Activated CD4-positive, CD25-positive, alpha-beta regulatory T cell (primary cell): ENCODE data around the gene RBM20.
"Not testable (repeated sequence)": the region's sequence is repeated elsewhere in the genome, so short reads cannot be mapped to it uniquely, and the experiment has no call there.

Source experiments
- DNase-seq, 4 experiments: peaks; one replicate each; lab custom pipeline; 2025; lab: John Stamatoyannopoulos, UW

The RBM20 gene

DNA sequence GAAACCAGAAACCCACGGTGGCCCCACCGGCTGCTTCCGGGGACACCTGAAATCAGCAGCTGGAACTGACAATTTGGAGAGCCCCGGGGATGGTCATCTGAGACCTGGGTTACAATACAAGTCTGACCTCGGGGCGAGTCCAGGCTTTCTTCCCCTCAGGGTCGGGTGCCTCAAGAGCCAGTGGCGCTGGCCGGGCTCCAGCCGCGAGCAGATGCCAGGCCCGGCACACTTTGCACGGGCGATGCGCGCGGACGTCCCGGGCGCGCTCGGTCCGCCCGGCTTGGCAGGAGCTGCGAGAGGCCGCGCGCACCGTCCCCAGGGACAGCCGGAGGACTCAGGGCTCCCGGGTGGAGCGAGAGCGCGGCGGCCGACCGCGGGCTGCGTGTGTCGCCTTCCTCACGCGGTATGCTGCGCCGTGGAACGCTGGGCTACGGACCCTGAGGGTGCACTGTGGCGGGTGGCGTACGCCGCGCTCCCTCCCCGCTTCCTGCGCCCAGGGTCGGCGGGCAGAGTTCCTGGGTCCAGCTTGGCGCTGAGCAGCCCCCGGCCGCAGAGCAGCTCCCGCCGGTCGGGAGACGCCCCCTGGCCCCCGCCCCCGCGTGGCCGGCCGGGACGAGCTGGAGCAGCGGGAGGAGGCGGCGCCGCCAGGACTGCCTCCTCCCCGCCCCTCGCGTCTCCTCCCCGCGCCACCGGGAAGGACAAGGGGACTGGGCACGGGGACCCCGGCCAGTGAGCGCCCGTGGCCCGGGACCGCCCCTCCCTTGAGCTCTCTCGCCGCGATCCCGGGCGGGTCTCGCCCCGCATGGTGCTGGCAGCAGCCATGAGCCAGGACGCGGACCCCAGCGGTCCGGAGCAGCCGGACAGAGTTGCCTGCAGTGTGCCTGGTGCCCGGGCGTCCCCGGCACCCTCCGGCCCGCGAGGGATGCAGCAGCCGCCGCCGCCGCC, at the start of gene RBM20:
Gene RBM20, plus strand, starts transcription at position 684 of the 945 bp plus-strand sequence. Its CDS starts 119 bp downstream, at position 803.
- DNase-seq: no peak

DNA sequence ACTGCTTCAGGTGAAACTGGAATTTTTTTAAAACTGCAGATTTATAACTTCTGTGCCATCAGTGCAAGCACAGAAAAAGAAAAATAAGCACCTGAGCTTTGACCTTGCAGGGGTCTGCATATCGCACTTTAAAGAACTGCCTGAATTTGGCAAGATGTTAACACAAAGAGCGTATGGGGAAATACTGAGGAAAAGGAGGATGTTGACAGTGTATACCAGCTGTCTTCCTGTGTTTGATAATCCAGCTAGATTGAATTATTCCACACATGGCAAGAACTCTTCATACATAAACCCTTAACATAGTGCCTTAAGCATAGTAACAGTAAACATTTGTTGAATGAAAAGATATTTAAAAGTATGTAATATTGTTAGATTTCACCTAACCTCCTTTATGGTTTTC, 46.7 kb upstream of the RBM20 start:
- no peak for DNase-seq

DNA sequence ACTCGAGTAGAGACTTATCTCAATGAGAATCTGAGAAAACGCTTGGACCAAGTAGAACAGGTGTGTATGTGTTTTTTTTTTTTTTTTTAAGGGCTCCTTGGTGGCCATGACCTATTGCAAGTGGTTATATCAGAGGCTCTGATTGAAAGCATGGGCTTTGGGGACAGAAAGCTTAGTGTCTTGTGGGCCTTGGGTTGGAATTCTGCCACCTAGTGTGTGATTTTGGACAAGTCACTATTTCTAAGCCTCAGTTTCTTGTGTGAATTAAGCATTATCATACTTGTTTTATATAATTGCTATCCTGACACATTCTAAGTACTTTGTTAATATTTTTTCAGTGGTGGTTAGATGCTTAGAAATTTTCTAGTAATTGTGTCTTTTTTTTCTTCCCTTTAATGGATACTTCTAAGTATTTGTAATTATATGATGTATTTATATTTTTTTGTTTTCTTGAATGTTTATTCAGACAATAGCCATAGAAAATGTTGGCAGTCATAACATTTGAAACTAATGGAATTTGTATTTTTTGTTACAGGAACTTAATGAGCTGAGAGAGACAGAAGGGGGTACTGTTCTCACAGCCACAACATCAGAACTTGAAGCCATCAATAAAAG, 43.5 kb upstream of the RBM20 start:
- no peak for DNase-seq

DNA sequence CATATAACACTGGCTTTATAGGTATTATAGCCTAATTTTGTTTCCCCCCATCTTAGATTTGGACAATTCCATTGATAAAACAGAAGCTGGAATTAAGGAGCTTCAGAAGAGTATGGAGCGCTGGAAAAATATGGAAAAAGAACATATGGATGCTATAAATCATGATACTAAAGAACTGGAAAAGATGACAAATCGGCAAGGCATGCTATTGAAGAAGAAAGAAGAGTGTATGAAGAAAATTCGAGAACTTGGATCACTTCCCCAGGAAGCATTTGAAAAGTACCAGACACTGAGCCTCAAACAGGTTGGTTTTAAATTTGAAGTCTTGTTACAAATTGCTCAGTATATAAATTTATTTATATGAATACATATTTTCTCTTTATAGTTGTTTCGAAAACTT, 42.6 kb upstream of the RBM20 start:
- no peak for DNase-seq

DNA sequence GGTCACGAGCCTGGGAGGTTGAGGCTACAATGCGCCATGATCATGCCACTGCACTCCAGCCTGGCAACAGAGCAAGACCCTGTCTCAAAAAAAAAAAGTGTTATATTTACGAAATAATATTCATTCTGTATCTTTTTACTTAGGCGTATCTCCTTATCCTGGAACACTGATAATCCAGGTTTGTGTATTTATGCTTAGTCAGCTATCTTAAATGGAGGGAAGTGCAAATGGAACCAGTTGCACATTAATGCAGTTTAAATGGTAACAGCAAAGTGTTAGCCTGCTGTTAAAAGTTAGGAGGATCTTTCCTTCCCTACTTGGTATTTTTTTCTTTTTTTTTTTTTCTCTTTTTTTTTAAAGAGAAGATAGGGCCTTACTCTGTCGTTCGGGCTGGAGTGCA, 36.0 kb upstream of the RBM20 start:
- DNase-seq: no peak

DNA sequence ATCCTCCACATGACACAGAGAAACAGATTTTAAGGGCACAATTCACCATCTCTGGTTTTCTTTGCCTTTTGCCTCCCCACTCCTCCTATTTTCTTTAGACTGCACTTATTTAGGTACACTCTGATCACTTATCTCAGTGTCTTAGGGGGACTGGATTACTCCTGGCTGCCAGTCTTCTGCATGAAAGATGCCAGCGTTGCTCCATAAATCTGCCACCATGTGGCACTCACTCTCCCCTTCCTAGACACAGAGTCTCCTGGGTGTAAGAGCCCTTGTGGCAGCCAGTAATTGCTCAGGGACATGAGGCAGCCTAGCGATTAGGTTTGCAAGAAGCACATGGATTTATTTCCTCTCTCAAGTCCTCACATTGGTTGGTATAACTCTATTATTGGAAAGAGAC, 34.5 kb upstream of the RBM20 start:
- no peak for DNase-seq

DNA sequence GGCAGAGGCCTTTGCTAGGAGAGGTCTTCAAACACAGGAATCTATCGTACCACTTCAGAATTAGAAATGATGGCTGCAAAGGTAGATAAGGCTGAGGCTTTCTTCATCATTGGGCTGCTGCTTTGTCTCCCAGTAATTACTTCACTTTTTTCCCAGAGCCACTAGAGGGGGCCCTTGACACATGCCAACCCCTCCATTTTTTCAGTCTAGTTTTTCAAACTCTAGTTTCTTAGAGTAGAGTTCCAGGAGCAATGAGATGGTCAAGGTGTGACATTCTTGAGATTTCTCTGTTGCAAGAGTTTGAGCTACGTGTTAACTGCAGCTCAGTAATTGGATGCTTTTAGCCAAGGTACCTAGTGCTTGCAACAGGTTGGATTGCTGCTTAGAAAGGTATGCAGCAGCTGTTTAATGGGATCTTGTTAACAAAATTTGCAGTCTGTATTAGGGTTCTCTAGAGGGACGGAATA, 33.8 kb upstream of the RBM20 start:
- DNase-seq: peak; percentile 7 to 16 (median 12)

DNA sequence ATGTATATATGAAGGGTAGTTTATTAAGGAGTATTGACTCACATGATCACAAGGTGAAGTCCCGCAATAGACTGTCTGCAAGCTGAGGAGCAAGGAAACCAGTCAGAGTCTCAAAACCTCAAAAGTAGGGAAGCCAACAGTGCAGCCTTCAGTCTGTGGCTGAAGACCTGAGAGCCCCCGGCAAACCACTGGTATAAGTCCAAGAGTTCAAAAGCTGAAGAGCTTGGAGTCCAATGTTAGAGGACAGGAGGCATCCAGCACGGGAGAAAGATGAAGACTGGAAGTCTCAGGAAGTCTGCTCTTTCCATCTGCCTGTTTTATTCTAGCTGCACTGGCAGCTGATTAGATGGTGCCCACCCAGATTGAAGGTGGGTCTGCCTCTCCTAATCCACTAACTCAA, 33.4 kb upstream of the RBM20 start:
- not testable (repeated sequence) for DNase-seq

DNA sequence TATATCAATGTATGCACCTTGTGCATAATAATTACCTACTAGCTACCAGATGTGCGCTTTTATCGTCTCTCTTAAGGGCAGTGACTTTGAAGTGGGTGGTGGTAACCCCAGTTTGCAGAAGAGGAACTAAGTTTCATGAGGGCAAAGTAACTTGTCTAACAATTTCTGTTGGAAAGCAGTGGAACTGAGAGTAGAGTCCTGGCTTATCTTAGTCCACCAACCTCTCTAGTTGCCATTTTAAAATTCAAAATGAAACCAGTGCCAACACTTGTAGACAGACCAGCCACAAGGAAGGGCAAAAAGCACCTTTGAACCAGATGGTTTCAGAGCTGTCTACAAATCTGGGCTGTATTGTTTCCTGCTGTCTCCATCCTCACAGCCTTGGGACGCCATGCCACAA, 32.0 kb upstream of the RBM20 start:
- no peak for DNase-seq

DNA sequence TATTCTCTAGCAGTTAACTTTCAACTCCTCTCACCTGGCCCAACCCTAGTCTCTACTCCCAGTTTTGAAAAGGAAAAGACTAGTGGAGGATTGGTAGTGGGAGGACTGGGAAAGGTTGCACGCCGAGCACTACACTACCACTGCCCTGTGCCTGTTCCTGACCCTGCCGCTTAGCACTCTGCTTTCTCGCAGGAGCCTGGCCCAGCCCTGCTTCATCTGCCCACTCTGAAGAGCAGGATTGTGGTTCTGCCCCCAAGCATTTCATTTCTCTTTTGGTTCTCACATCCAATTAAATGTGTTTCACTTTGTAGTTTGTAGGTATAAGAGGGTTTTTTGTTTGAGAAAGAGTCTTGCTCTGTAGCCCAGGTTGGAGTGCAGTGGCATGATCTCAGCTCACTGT, 31.5 kb upstream of the RBM20 start:
- no peak for DNase-seq

DNA sequence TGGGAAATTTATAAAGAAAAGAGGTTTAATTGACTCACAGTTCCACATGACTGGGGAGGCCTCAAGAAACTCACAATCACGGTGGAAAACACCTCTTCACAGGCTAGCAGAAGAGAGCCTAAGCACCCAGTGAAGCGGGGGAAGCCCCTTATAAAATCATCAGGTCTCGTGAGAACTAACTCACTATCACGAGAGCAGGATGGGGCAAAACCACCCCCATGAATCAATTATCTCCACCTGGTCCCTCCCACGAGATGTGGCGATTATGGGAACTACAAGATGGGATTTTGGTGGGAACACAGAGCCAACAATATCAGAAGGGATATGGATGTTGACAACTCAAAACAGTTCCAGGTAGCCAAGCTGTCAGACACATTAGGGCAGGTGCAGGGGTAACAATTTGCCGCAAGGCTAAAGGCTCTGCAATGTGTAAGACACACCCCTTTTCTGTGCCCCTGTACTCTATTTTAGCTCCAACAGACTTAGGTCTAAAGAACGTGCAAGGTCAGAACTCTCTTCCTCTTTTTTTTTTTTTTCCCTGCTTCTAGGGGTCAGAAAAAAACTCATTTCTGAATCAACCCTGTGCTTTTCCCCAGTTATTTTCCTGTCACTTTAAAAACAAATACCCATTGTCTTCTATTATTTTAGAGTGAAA, 30.7 kb upstream of the RBM20 start:
- DNase-seq: no peak

DNA sequence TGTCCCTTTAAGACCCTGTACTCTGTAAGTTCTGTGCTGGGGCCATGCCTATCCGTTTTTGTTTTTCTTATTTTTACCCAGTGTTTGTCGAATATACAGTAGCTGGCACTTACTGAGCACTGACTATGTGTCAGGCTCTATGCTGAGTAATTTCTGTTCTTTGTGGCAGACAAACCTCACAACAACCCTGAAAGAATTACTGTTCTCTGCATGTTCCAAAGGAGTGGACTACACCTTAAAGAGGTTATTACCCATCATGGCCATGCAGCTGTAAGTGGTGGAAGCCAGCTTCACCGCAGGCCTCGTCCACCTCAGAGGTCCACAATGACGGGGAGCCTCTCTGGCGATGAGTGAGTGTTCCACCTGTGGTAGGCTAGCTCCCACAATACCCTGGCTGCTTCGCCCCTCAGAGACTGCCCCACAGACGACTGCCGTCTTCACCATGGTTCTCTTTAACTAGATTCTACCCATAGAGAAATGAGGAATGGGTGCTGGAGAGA, 30.1 kb upstream of the RBM20 start:
- DNase-seq: no peak

DNA sequence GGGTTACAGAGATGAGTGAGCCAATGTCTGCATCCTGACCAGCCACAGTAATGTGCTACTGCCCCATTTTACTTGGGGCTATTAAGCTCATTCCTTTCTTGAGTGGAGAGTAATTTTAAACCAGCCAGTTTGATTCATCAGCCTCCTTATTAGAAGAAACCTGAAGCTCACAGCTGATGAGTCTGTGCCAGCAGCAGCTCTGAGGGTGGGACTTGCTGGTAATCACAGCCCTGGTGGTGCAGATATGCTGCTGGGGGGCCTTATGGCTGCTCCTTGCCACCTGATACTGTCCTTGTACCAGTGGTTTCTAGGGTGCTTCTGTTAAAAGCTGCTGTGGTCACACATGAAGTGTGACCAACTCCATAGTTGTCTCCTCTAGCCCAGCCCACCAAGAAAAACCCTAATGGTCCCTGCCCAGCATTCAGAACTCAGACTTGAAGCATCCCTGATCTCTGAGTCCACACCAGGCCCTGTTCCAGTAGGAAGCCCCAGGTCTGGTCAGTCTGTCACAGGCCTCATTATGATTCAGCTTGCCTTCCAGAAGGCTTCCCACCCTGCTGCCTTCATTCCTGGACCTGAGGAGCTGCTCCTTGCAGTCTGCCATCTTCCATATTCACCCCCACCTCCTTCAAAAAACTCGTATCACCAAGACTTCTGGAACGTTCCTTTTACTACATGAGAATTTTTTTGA, 28.9 kb upstream of the RBM20 start:
- DNase-seq: no peak

DNA sequence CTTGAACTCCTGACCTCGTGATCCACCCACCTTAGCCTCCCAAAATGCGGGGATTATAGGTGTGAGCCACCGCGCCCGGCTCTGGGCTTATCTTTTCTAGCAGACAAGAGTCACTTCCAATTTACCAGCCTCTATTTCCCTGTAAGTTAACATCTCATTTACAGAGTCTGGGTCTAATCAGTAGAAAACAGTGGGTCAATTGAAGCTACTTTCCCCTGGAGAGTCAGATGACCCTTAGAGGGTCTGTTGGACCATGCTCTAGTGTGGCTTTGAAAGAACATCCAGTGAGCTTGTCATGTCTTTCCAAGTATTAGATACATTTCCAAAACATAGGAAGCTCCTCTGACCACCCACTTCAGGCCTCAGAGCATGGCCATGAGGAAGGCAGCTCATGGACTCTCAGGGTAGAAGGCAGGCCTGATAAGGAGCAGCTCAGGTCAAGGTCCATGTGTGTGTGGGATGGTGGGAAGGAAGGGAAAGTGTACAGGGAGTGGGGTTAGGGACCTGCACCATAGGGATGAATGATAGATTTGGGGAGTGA, 27.6 kb upstream of the RBM20 start:
- DNase-seq: no peak

DNA sequence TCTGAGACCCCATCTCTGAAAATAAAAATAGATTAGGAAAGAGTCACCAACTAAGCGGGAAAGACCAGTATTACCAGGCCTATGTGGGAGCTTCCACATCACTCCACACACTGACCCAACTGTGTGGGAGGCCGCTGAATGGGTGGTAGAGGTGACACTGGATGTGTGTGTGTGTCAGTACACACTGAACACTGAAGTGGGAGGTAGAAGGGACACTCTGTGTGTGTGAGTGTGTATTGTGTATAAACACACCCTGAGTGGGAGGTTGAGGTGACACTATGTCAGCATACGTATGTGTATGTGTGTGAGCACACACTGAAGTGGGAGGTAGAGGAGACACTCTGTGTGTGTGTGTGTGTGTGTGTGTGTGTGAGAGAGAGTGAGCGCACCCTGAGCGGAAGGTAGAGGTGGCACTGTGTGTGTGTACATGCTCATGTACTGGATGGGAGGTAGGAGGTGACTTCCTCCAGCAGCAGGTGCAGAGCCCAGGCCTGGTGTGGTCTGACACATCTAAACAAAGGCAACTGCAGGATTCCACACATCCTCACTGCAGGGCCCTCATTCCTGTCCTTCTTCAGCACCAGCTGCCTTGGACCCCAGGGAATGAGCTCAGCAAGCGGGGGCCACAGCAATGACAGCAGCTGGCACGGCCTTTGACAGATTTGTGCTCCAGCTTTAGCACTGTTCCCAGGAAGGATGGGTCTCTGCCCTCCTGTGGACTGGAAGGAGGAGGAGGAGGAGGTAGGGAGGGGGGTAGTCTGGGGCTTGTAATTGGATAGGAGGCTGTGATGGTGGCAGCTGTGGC, 26.5 kb upstream of the RBM20 start:
- DNase-seq: no peak

DNA sequence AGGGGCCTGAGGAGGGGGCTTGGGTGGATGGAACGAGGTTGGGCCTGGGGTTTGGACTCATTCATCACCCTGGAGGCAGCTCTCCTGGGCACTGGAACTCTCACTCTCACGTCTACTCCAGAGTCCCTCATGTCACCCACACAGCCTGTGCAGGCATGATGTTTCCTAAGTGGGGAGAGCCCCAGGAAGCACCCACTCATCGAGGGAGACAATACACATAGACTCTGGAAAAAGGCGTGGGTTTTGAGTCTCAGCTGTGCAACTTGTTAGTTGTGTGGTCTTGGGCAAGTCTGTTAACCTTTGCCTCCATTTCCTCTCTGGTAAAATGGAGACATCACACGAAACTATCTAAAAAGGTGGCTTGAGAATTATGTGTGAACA, 25.9 kb upstream of the RBM20 start:
- DNase-seq: no peak

DNA sequence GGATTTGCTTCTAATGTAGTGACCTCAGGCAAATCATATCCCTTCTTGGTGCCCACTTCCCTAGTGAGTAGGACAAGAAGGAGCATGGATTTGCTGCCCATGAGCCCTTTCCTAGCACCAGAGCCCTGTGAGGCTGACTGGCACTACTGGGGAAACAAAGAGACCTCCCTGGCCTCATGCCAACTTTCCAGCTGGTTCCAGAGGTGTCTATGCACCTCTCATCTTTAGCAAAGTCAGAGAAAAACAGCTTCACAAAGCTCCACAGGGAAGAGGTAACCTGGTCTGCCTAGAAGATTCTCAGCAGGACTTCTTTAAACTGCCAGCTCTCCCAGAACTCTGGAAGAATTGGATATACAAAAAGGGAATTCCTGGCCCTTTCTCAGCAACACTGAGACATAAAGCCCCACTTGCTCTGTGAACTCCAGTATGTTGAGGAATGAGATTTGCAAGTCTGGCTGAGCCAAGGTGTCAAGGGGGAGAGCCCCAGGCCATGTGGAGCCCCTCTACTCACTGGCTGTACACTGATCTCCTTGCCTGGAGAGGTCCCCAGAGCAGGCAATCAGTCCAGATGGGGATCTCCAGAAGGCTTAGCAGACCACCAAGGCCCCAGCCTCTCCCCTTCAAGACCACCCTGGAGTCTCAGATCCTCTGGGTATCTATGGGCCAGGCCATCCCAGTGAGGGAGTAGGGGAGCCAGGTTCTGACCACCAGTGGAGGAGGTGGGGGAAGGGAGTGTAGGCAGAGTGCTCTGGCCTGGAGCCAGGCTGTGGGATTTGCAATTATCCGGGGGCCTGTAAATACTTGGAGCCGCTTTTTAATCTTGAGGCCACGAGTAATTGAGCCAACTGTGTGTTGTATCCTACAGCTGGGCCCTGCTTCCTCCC, 24.4 kb upstream of the RBM20 start:
- DNase-seq: no peak

DNA sequence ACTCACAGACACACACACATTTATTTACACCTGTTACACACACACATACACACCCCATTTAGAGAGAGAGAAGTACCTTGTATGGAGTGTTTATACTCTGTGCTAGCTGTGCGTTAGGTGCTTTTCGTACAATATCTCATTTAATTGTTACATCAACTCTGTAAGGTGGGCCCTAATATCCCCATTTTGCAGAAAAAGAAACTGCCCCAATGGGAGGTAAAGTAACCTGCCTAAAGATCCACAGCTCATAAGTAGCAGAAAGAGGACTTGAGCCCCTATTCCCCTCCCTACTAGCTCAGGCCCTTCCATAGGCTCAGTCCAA, 23.8 kb upstream of the RBM20 start:
- no peak for DNase-seq

DNA sequence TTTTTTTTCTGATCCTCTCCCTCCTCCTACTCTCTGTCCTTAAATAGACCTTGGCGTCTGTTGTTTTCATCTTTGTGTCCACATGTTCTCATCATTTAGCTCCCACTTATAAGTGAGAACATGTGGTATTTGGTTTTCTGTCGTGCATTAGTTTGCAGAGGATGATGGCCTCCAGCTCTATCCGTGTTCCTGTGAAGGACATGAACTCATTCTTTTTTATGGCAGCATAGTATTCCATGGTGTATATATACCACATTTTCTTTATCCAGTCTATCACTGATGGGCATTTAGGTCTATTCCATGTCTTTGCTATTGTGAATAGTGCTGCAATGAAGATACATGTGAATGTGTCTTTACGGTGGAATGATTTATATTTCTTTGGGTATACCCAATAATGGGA, 20.8 kb upstream of the RBM20 start:
- DNase-seq: not testable (repeated sequence)

DNA sequence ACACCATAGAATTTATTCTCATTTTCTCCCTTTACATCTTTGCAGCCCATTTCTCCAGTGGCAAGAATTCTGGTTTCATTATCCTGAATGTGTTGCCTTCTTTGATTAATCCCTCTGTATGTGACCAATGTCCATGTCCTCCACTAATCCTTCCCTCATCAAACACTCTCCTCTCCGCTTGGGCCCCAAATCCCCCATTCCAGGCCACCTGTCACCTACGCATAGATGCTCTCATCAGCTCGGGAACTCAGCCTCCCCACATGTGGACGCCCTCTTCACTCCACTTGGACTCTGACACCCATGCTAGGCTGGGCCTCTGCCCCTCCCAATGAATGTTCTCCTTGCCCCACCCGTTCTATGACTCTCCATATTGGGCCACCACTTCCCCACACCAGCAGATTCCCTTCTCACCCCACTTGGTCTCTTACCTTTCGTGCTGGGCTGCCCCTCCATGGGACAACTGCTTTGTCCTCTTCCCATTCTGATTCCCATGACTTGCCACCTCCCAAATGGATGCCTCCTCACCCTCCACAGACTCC, 18.7 kb upstream of the RBM20 start:
- no peak for DNase-seq
